K562 (cell line): ENCODE measurements around the gene EFCAB9. TPM values are rescaled to one million over a fixed set of nuclear protein-coding genes. Genes with fewer than 3 reads are reported as not detected.

ENCODE experiments used
- BRF1 ChIP-seq: IDR thresholded peaks from 3 replicates; pipeline ENCODE4 v1.6.1; 2011; ENCODE audit warnings: borderline replicate concordance, mild to moderate bottlenecking; ENCODE audit not compliant: insufficient read length; ENCODE audit errors: extremely low read depth
- CBX1 ChIP-seq: sonication (generic); IDR thresholded peaks from 2 replicates; pipeline ENCODE4 v1.6.1; 2016; ENCODE audit warnings: antibody characterized with exemption, low read depth, mild to moderate bottlenecking
- E2F1 ChIP-seq: sonication (generic); formaldehyde crosslinking; IDR thresholded peaks from 2 replicates; pipeline ENCODE4 v1.8.1; 2023; ENCODE audit warnings: mild to moderate bottlenecking, missing genetic modification reagents, moderate library complexity
- ESRRA ChIP-seq: fragments of 450-650 bp; IDR thresholded peaks from 2 replicates; pipeline ENCODE4 v1.6.1; 2014; ENCODE audit warnings: low read depth, mild to moderate bottlenecking, moderate library complexity, borderline replicate concordance
- MGA ChIP-seq: fragments of 450-650 bp; IDR thresholded peaks from 2 replicates; pipeline ENCODE4 v1.6.1; 2016; ENCODE audit warnings: mild to moderate bottlenecking, moderate library complexity
- MTA1 ChIP-seq: fragments of 450-650 bp; IDR thresholded peaks from 2 replicates; pipeline ENCODE4 v1.6.1; 2017; ENCODE audit warnings: borderline replicate concordance
- PHB2 ChIP-seq: fragments of 450-650 bp; IDR thresholded peaks from 2 replicates; pipeline ENCODE4 v1.6.1; 2017; ENCODE audit warnings: low read depth
- TEAD4 ChIP-seq, 2 experiments: sonication (generic) in 1 of 2; formaldehyde crosslinking in 1 of 2; IDR thresholded peaks; 2 replicates each; pipeline versions ENCODE4 v1.6.1 to v1.8.0; 2012 to 2022; ENCODE audit warnings: borderline replicate concordance in 1 of 2, inconsistent platforms in 1 of 2, low read length in 1 of 2, mild to moderate bottlenecking in 1 of 2, missing genetic modification reagents in 1 of 2
- TRIM24 ChIP-seq, 2 experiments: fragments of 450-650 bp; IDR thresholded peaks; 2 replicates each; pipeline ENCODE4 v1.6.1; 2016
- ZBTB49 ChIP-seq: sonication (generic); formaldehyde crosslinking; IDR thresholded peaks from 2 replicates; pipeline ENCODE4 v1.8.0; 2022; ENCODE audit warnings: missing genetic modification reagents, mild to moderate bottlenecking, borderline replicate concordance
- ZFP36 ChIP-seq: fragments of 150-350 bp; IDR thresholded peaks from 2 replicates; pipeline ENCODE4 v1.6.1; 2018; ENCODE audit warnings: low read length, low read depth; ENCODE audit not compliant: partially characterized antibody
- ZFX ChIP-seq: sonication (generic); formaldehyde crosslinking; IDR thresholded peaks from 2 replicates; pipeline ENCODE4 v1.8.0; 2022; ENCODE audit warnings: mild to moderate bottlenecking, missing genetic modification reagents, moderate library complexity
- ZNF174 ChIP-seq: fragments of 250-450 bp; sonication (Bioruptor Pico); IDR thresholded peaks from 2 replicates; pipeline ENCODE4 v1.4.0; 2020; ENCODE audit warnings: mild to moderate bottlenecking
- polyA plus RNA-seq, 8 experiments: library from polyadenylated mRNA; depleted of rRNA in 4 of 8; stranded (reverse) in 5 of 8; unstranded in 3 of 8; fragments of >200 nt; fragmentation: Nextera tagmentation in 2 of 8; fragmentation: Illumina TruSeq in 1 of 8; extraction: Ambion mirVana in 2 of 8; extraction: Trizol in 1 of 8; gene quantifications; 2 replicates each; pipeline versions ENCODE4 v1.2.1 to v1.2.3, GENCODE V29; 2011 to 2014; ENCODE audit warnings: inconsistent platforms in 1 of 8, missing spikeins in 1 of 8
- total RNA-seq, 7 experiments: library from RNA; depleted of rRNA in 6 of 7; stranded (reverse); fragments of >200 nt in 6 of 7; fragmentation: Illumina TruSeq in 2 of 7; extraction: Trizol in 2 of 7; gene quantifications; 2 replicates each; pipeline versions ENCODE4 v1.2.1 to v1.2.3, GENCODE V29; 2011 to 2021; ENCODE audit warnings: low replicate concordance in 1 of 7

EFCAB9 gene
- total and polyA plus RNA-seq, 9 of the 15 experiments (the other 6 are each of a cell fraction or from before 2014, with no cell fraction given): not detected

GRCh38 chr5:172147857-172148256, 46.1 kb upstream of the EFCAB9 start (continued):
- TF ChIP-seq MGA: peak; percentile 33; the same call in 1 of the 2 replicates
- TF ChIP-seq TRIM24 (IDR thresholded peaks at IDR 0.05): peak in 1 of 2 experiments; percentile 32; a peak in 1 of 4 replicates
- no peak for TF ChIP-seq ZFP36
- no peak for TF ChIP-seq PHB2
- no peak for TF ChIP-seq ZNF174 (CRISPR knock-in tag)
- no peak for TF ChIP-seq MTA1
- TF ChIP-seq BRF1: no peak
- TF ChIP-seq E2F1 (CRISPR knock-in tag): no peak
- TF ChIP-seq ESRRA: no peak
- TF ChIP-seq TEAD4 (IDR thresholded peaks at IDR 0.05; ENCODE audit: low read length): peak; percentile 69
- TF ChIP-seq TEAD4 (CRISPR knock-in tag; IDR thresholded peaks at IDR 0.05; ENCODE audit: borderline replicate concordance): no peak
- no peak for TF ChIP-seq CBX1
- no peak for TF ChIP-seq ZBTB49 (CRISPR knock-in tag)
- TF ChIP-seq ZFX (CRISPR knock-in tag): 0 out of 2 replicates have a peak, but pooled peaks have one; percentile 31
